Liver (tissue), 9 donors: ENCODE measurements around the gene MAPKBP1. TPM values are rescaled to one million over a fixed set of nuclear protein-coding genes. Genes with fewer than 3 reads are reported as not detected.

Experiments used
- DNase-seq: peaks from one replicate; pipeline ENCODE4 v3.0.0-alpha.2; 2017; ENCODE audit warnings: low spot score
- H3K27ac ChIP-seq, 2 donors: one replicate each; pipeline ENCODE4 v1.7.0; 2013; ENCODE audit warnings: inconsistent platforms in 2 of 2, low read length in 2 of 2, control low read depth in 1 of 2, low read depth in 1 of 2, mild to moderate bottlenecking in 1 of 2
- H3K27me3 ChIP-seq, 4 donors: one replicate each; pipeline versions ENCODE4 v1.6.1 to v1.7.0; 2013; ENCODE audit warnings: low read length in 3 of 4, inconsistent platforms in 1 of 4, mild to moderate bottlenecking in 1 of 4, moderate library complexity in 1 of 4; ENCODE audit not compliant: control insufficient read depth in 4 of 4, insufficient read depth in 4 of 4
- H3K36me3 ChIP-seq, 4 donors: one replicate each; pipeline versions ENCODE4 v1.6.1 to v1.7.0; 2013; ENCODE audit warnings: low read length in 3 of 4, mild to moderate bottlenecking in 3 of 4, low read depth in 1 of 4, moderate library complexity in 1 of 4; ENCODE audit not compliant: control insufficient read depth in 4 of 4, insufficient read depth in 3 of 4
- H3K4me1 ChIP-seq, 4 donors: one replicate each; pipeline versions ENCODE4 v1.6.1 to v1.7.0; 2013; ENCODE audit warnings: low read length in 3 of 4, mild to moderate bottlenecking in 3 of 4, moderate library complexity in 1 of 4; ENCODE audit not compliant: control insufficient read depth in 4 of 4, insufficient read depth in 4 of 4
- H3K4me3 ChIP-seq, 3 donors: one replicate each; pipeline versions ENCODE4 v1.6.1 to v1.7.0; 2013; ENCODE audit warnings: low read length in 3 of 3, control low read depth in 1 of 3, low read depth in 1 of 3, mild to moderate bottlenecking in 1 of 3
- H3K9ac ChIP-seq, 2 donors: one replicate each; pipeline ENCODE4 v1.7.0; 2013; ENCODE audit warnings: low read length in 2 of 2, mild to moderate bottlenecking in 2 of 2, moderate library complexity in 2 of 2, control low read depth in 1 of 2, low read depth in 1 of 2
- H3K9me3 ChIP-seq, 4 donors: one replicate each; pipeline versions ENCODE4 v1.6.1 to v1.7.0; 2013; ENCODE audit warnings: low read length in 3 of 4; ENCODE audit not compliant: control insufficient read depth in 4 of 4
- ATF3 ChIP-seq: IDR thresholded peaks from 2 replicates; pipeline ENCODE4 v1.6.1; 2016; ENCODE audit warnings: antibody characterized with exemption
- CTCF ChIP-seq: fragments of 150-350 bp; IDR thresholded peaks from 2 replicates; pipeline ENCODE4 v1.5.1; 2017; ENCODE audit warnings: improper control_type of control experiment, low read depth, low read length; ENCODE audit not compliant: missing input control
- EGR1 ChIP-seq, 2 donors: IDR thresholded peaks; 2 replicates each; pipeline ENCODE4 v1.6.1; 2016 to 2018; ENCODE audit warnings: antibody characterized with exemption in 2 of 2, low read depth in 2 of 2
- FOXA1 ChIP-seq: IDR thresholded peaks from 2 replicates; pipeline ENCODE4 v1.6.1; 2016; ENCODE audit warnings: antibody characterized with exemption
- FOXA2 ChIP-seq: IDR thresholded peaks from 2 replicates; pipeline ENCODE4 v1.6.1; 2016; ENCODE audit warnings: antibody characterized with exemption
- GABPA ChIP-seq, 2 donors: IDR thresholded peaks in 1 of 2; conservative IDR thresholded peaks in 1 of 2; 2 replicates each; pipeline ENCODE4 v1.6.1; 2016; ENCODE audit warnings: antibody characterized with exemption in 2 of 2, mild to moderate bottlenecking in 1 of 2, moderate library complexity in 1 of 2
- HNF4A ChIP-seq, 2 donors: conservative IDR thresholded peaks; 2 replicates each; pipeline ENCODE4 v1.6.1; 2016; ENCODE audit warnings: antibody characterized with exemption in 2 of 2, mild to moderate bottlenecking in 2 of 2
- HNF4G ChIP-seq: IDR thresholded peaks from 2 replicates; pipeline ENCODE4 v1.6.1; 2016; ENCODE audit warnings: antibody characterized with exemption
- JUND ChIP-seq, 2 donors: IDR thresholded peaks; 2 replicates each; pipeline ENCODE4 v1.6.1; 2016; ENCODE audit warnings: antibody characterized with exemption in 2 of 2
- MAX ChIP-seq: IDR thresholded peaks from 2 replicates; pipeline ENCODE4 v1.6.1; 2016; ENCODE audit warnings: antibody characterized with exemption
- NR2F2 ChIP-seq: IDR thresholded peaks from 2 replicates; pipeline ENCODE4 v1.6.1; 2016; ENCODE audit warnings: antibody characterized with exemption
- RAD21 ChIP-seq, 2 donors: IDR thresholded peaks; 2 replicates each; pipeline ENCODE4 v1.6.1; 2016; ENCODE audit warnings: antibody characterized with exemption in 2 of 2, mild to moderate bottlenecking in 2 of 2
- REST ChIP-seq: IDR thresholded peaks from 2 replicates; pipeline ENCODE4 v1.6.1; 2016; ENCODE audit warnings: antibody characterized with exemption, mild to moderate bottlenecking
- RXRA ChIP-seq, 2 donors: IDR thresholded peaks; 2 replicates each; pipeline ENCODE4 v1.6.1; 2017 to 2018; ENCODE audit warnings: antibody characterized with exemption in 2 of 2, mild to moderate bottlenecking in 1 of 2
- SP1 ChIP-seq: IDR thresholded peaks from 2 replicates; pipeline ENCODE4 v1.6.1; 2018; ENCODE audit warnings: antibody characterized with exemption, mild to moderate bottlenecking
- TAF1 ChIP-seq: conservative IDR thresholded peaks from 2 replicates; pipeline ENCODE4 v1.6.1; 2016; ENCODE audit warnings: antibody characterized with exemption, mild to moderate bottlenecking
- YY1 ChIP-seq: IDR thresholded peaks from 2 replicates; pipeline ENCODE4 v1.6.1; 2016; ENCODE audit warnings: antibody characterized with exemption, mild to moderate bottlenecking
- ZBTB33 ChIP-seq: IDR thresholded peaks from 2 replicates; pipeline ENCODE4 v1.6.1; 2016; ENCODE audit warnings: antibody characterized with exemption
- WGBS: extraction: QIAGEN DNeasy Blood & Tissue Kit; methylation state at CpG from one replicate; pipeline ENCODE4 v1.1.7; 2013; 5-methylcytosine and 5-hydroxymethylcytosine counted together
- polyA plus RNA-seq, 2 donors: library from polyadenylated mRNA; stranded (reverse) in 1 of 2; unstranded in 1 of 2; fragments of 200-250 nt in 1 of 2; fragments of >200 nt in 1 of 2; fragmentation: Nextera tagmentation in 1 of 2; extraction: Ambion mirVana in 1 of 2; gene quantifications; one replicate each; pipeline versions ENCODE4 v1.2.1 to v1.2.3, GENCODE V29; 2013 to 2015
- total RNA-seq, 2 donors: library from RNA; depleted of rRNA; stranded (reverse); fragments of >200 nt; gene quantifications; one replicate each; pipeline ENCODE4 v1.2.3, GENCODE V29; 2014
- donor health status: healthy.
- donor health status: healthy.
- donor health status: healthy.
- donor health status: healthy.
- donor health status: healthy.

Gene MAPKBP1
- total and polyA plus RNA-seq, 4 donors = 0.89 to 10.3 (median 2.7) TPM

- Histone ChIP-seq H3K36me3 (peaks cover 3 to 55% (median 14%) of the 10 kb centered on the region in 4 donors), H3K27ac (no peak overlapping the region), H3K4me3 (no peak overlapping the region), H3K9ac (no peak overlapping the region), H3K27me3 (no peaks in the 10 kb centered on the region), H3K4me1 (no peaks in the 10 kb centered on the region), H3K9me3 (no peaks in the 10 kb centered on the region)
- no peak for DNase-seq
- TF ChIP-seq HNF4G (no peak), ATF3 (no peak), SP1 (no peak), MAX (no peak), RXRA (IDR thresholded peaks at IDR 0.05) (no peak), REST (no peak), JUND (IDR thresholded peaks at IDR 0.05) (no peak), NR2F2 (no peak), YY1 (no peak), EGR1 (IDR thresholded peaks at IDR 0.05; ENCODE audit: low read depth in 2 of 2) (no peak), FOXA2 (no peak), TAF1 (no peak), HNF4A (conservative IDR thresholded peaks at IDR 0.05) (no peak), GABPA (IDR thresholded peaks at IDR 0.05 in 1 of 2, conservative IDR thresholded peaks at IDR 0.05 in 1 of 2) (no peak), FOXA1 (no peak)
- WGBS = 91% methylated on average over 6 of the region's 6 CpGs
These were observed 43.5 kb downstream of the MAPKBP1 start for GRCh38 chr15:41817781-41818180.

- Histone ChIP-seq H3K36me3 (peaks cover 3 to 57% (median 17%) of the 10 kb centered on the region in 4 donors), H3K27me3 (no peaks in the 10 kb centered on the region), H3K9ac (no peak overlapping the region), H3K9me3 (no peaks in the 10 kb centered on the region), H3K4me3 (no peak overlapping the region), H3K4me1 (no peaks in the 10 kb centered on the region), H3K27ac (no peak overlapping the region)
- no peak for DNase-seq
- 92% methylated on average over 9 of the region's 9 CpGs for WGBS
- no peak for TF ChIP-seq ZBTB33
- no peak for TF ChIP-seq FOXA1
- TF ChIP-seq JUND (IDR thresholded peaks at IDR 0.05) = no peak
- TF ChIP-seq HNF4A (conservative IDR thresholded peaks at IDR 0.05) = no peak
- TF ChIP-seq YY1 = no peak
- TF ChIP-seq SP1 = no peak
- no peak for TF ChIP-seq HNF4G
- no peak for TF ChIP-seq FOXA2
- TF ChIP-seq REST = no peak
- no peak for TF ChIP-seq RXRA (IDR thresholded peaks at IDR 0.05)
- TF ChIP-seq CTCF = no peak
- TF ChIP-seq NR2F2 = no peak
- no peak for TF ChIP-seq ATF3
- TF ChIP-seq RAD21 (IDR thresholded peaks at IDR 0.05) = no peak
- no peak for TF ChIP-seq TAF1
These were observed 45.3 kb downstream of the MAPKBP1 start for GRCh38 chr15:41819455-41820050.
